ENCODE measurements around the gene FLT4.

GRCh38 chr5:180598316-180598701 is 51.1 kb downstream of the FLT4 start:
- TF ChIP-seq CTCF (IDR thresholded peaks at IDR 0.05) (no peak), POLR2A (IDR thresholded peaks at IDR 0.05) (no peak)

Measured in lower leg skin (tissue), 3 donors.